ENCODE data around the gene MYO1D.
A peak's percentile ranks its signal among the peaks of the same experiment; 100 is the strongest.
"Not testable (repeated sequence)": the region's sequence is repeated elsewhere in the genome, so short reads cannot be mapped to it uniquely, and the experiment has no call there.

The MYO1D gene

GRCh38 chr17:32876417-32877163 is at the start of gene MYO1D:
TSS of gene MYO1D (minus strand) at chr17:32877124. CDS start at chr17:32876872, 252 bp downstream.
- DNase-seq (ENCODE audit: low read depth), result no peak

- DNase-seq (ENCODE audit: low read depth), result no peak
Measured at GRCh38 chr17:32926183-32926582, 49.3 kb upstream of the MYO1D start.

GRCh38 chr17:32923905-32924304 is 47.0 kb upstream of the MYO1D start:
- not testable (repeated sequence) for DNase-seq (ENCODE audit: low read depth)

GRCh38 chr17:32921017-32921416 is 44.1 kb upstream of the MYO1D start:
- DNase-seq (ENCODE audit: low read depth), result no peak

GRCh38 chr17:32920293-32920692 is 43.4 kb upstream of the MYO1D start:
- no peak for DNase-seq (ENCODE audit: low read depth)

- not testable (repeated sequence) for DNase-seq (ENCODE audit: low read depth)
Measured at GRCh38 chr17:32919876-32920275, 43.0 kb upstream of the MYO1D start.

GRCh38 chr17:32917842-32918241 is 40.9 kb upstream of the MYO1D start:
- DNase-seq (ENCODE audit: low read depth), result no peak

- no peak for DNase-seq (ENCODE audit: low read depth)
Measured at GRCh38 chr17:32917081-32917480, 40.2 kb upstream of the MYO1D start.

- no peak for DNase-seq (ENCODE audit: low read depth)
Measured at GRCh38 chr17:32916134-32916533, 39.2 kb upstream of the MYO1D start.

- DNase-seq (ENCODE audit: low read depth), result no peak
Measured at GRCh38 chr17:32915245-32915644, 38.3 kb upstream of the MYO1D start.

- DNase-seq (ENCODE audit: low read depth), result no peak
Measured at GRCh38 chr17:32914181-32914580, 37.3 kb upstream of the MYO1D start.

GRCh38 chr17:32913593-32913992 is 36.7 kb upstream of the MYO1D start:
- DNase-seq (ENCODE audit: low read depth), result no peak

- no peak for DNase-seq (ENCODE audit: low read depth)
Measured at GRCh38 chr17:32912218-32912897, 35.4 kb upstream of the MYO1D start.

- DNase-seq (ENCODE audit: low read depth), result no peak
Measured at GRCh38 chr17:32910769-32911168, 33.8 kb upstream of the MYO1D start.

GRCh38 chr17:32909787-32910369 is 33.0 kb upstream of the MYO1D start:
- peak; percentile 39 for DNase-seq (ENCODE audit: low read depth)

- DNase-seq (ENCODE audit: low read depth), result no peak
Measured at GRCh38 chr17:32907583-32907982, 30.7 kb upstream of the MYO1D start.

- DNase-seq (ENCODE audit: low read depth), result no peak
Measured at GRCh38 chr17:32904891-32905290, 28.0 kb upstream of the MYO1D start.

- no peak for DNase-seq (ENCODE audit: low read depth)
Measured at GRCh38 chr17:32903774-32904673, 27.1 kb upstream of the MYO1D start.

- DNase-seq (ENCODE audit: low read depth), result no peak
Measured at GRCh38 chr17:32901743-32902142, 24.8 kb upstream of the MYO1D start.

- no peak for DNase-seq (ENCODE audit: low read depth)
Measured at GRCh38 chr17:32899236-32900013, 22.5 kb upstream of the MYO1D start.

GRCh38 chr17:32896647-32897258 is 19.8 kb upstream of the MYO1D start:
- DNase-seq (ENCODE audit: low read depth), result no peak

Measured in HS-27A (cell line).